Measurements from ENCODE around the gene POLG2. TPM values are rescaled to one million over a fixed set of nuclear protein-coding genes. Genes with fewer than 3 reads are reported as not detected.
A peak's percentile ranks its signal among the peaks of the same experiment; 100 is the strongest.
"Not testable (repeated sequence)": the region's sequence is repeated elsewhere in the genome, so short reads cannot be mapped to it uniquely, and the experiment has no call there.

POLG2 gene
- total RNA-seq, 1 donor, result 8.2 TPM

- DNase-seq (ENCODE audit: low read depth), result no peak
These were observed 53.6 kb downstream of the POLG2 start for GRCh38 chr17:64443086-64443760.

GRCh38 chr17:64442541-64442971, 54.3 kb downstream of the POLG2 start:
- no peak overlapping the region for H3K4me3 ChIP-seq (ENCODE audit: low read depth, low read length)
- DNase-seq (ENCODE audit: low read depth), result no peak
- TF ChIP-seq CTCF (IDR thresholded peaks at IDR 0.05; ENCODE audit: insufficient read depth, low read length), result no peak

More at GRCh38 chr17:64443086-64443760, 53.6 kb downstream of the POLG2 start:
- H3K4me3 ChIP-seq (ENCODE audit: low read depth, low read length), result no peak overlapping the region
- TF ChIP-seq CTCF (IDR thresholded peaks at IDR 0.05; ENCODE audit: insufficient read depth, low read length), result no peak

GRCh38 chr17:64441772-64442540, 54.9 kb downstream of the POLG2 start:
- no peak overlapping the region for H3K4me3 ChIP-seq (ENCODE audit: low read depth, low read length)
- no peak for TF ChIP-seq CTCF (IDR thresholded peaks at IDR 0.05; ENCODE audit: insufficient read depth, low read length)
- DNase-seq (ENCODE audit: low read depth), result peak; percentile 54

- H3K4me3 ChIP-seq (ENCODE audit: low read depth, low read length), result no peak overlapping the region
- no peak for DNase-seq (ENCODE audit: low read depth)
- TF ChIP-seq CTCF (IDR thresholded peaks at IDR 0.05; ENCODE audit: insufficient read depth, low read length), result no peak
These were observed 56.9 kb downstream of the POLG2 start for GRCh38 chr17:64439956-64440355.

- not testable (repeated sequence) for H3K4me3 ChIP-seq (ENCODE audit: low read depth, low read length); DNase-seq (ENCODE audit: low read depth)
These were observed 57.3 kb downstream of the POLG2 start for GRCh38 chr17:64439521-64439920.

- no peak for DNase-seq (ENCODE audit: low read depth)
- no peak for TF ChIP-seq CTCF (IDR thresholded peaks at IDR 0.05; ENCODE audit: insufficient read depth, low read length)
- no peak overlapping the region for H3K4me3 ChIP-seq (ENCODE audit: low read depth, low read length)
These were observed 58.8 kb downstream of the POLG2 start for GRCh38 chr17:64437944-64438525.

- no peak for DNase-seq (ENCODE audit: low read depth)
- no peak overlapping the region for H3K4me3 ChIP-seq (ENCODE audit: low read depth, low read length)
- TF ChIP-seq CTCF (IDR thresholded peaks at IDR 0.05; ENCODE audit: insufficient read depth, low read length), result no peak
These were observed 65.3 kb downstream of the POLG2 start for GRCh38 chr17:64431534-64431933.

GRCh38 chr17:64430036-64430435, 66.8 kb downstream of the POLG2 start:
- DNase-seq (ENCODE audit: low read depth); H3K4me3 ChIP-seq (ENCODE audit: low read depth, low read length): not testable (repeated sequence)
